MM.1S (cell line): ENCODE measurements around the gene IGF1R.

ENCODE experiments used
- DNase-seq: peaks from one replicate; pipeline ENCODE4 v3.0.0-alpha.2; 2015
- H2AFZ ChIP-seq: fragments of 300-600 bp; sonication (generic); 2 replicates; pipeline ENCODE4 v1.6.0; 2016; ENCODE audit warnings: antibody characterized with exemption, low read length
- H3F3A ChIP-seq: fragments of 300-600 bp; sonication (generic); 2 replicates; pipeline ENCODE4 v1.6.1; 2016; ENCODE audit warnings: mild to moderate bottlenecking, antibody characterized with exemption, low read length, moderate library complexity, mixed read lengths; ENCODE audit not compliant: insufficient read depth
- H3K27ac ChIP-seq: fragments of 300-600 bp; sonication (generic); 2 replicates; pipeline ENCODE4 v1.5.1; 2016; ENCODE audit warnings: mild to moderate bottlenecking, low read length
- H3K27me3 ChIP-seq: fragments of 300-600 bp; sonication (generic); replicated peaks from 2 replicates; pipeline ENCODE4 v1.6.0; 2016; ENCODE audit warnings: low read length; ENCODE audit not compliant: insufficient read depth
- H3K36me3 ChIP-seq: fragments of 300-600 bp; sonication (generic); replicated peaks from 2 replicates; pipeline ENCODE4 v1.6.1; 2016; ENCODE audit warnings: mild to moderate bottlenecking, low read length, mixed read lengths; ENCODE audit not compliant: insufficient read depth
- H3K4me1 ChIP-seq: fragments of 300-600 bp; sonication (generic); 2 replicates; pipeline ENCODE4 v1.6.1; 2016; ENCODE audit warnings: low read length, mixed read lengths
- H3K4me2 ChIP-seq: fragments of 300-600 bp; sonication (generic); 2 replicates; pipeline ENCODE4 v1.6.0; 2016; ENCODE audit warnings: low read depth, low read length
- H3K4me3 ChIP-seq: fragments of 300-600 bp; sonication (generic); 2 replicates; pipeline ENCODE4 v1.5.1; 2016; ENCODE audit warnings: low read length, mixed read lengths
- H3K79me2 ChIP-seq: fragments of 300-600 bp; sonication (generic); 2 replicates; pipeline ENCODE4 v1.6.1; 2016; ENCODE audit warnings: mixed run types, low read length, mixed read lengths
- H3K9ac ChIP-seq: fragments of 300-600 bp; sonication (generic); 2 replicates; pipeline ENCODE4 v1.6.1; 2016; ENCODE audit warnings: low read length, mixed read lengths
- H3K9me2 ChIP-seq: fragments of 300-600 bp; sonication (generic); replicated peaks from 2 replicates; pipeline ENCODE4 v1.6.1; 2016; ENCODE audit warnings: mild to moderate bottlenecking, low read length, mixed read lengths; ENCODE audit not compliant: insufficient read depth
- H3K9me3 ChIP-seq: fragments of 300-600 bp; sonication (generic); replicated peaks from 2 replicates; pipeline ENCODE4 v1.6.1; 2016; ENCODE audit warnings: mild to moderate bottlenecking, low read length, mixed read lengths; ENCODE audit not compliant: insufficient read depth
- H4K20me1 ChIP-seq: fragments of 300-600 bp; sonication (generic); 2 replicates; pipeline ENCODE4 v1.6.1; 2016; ENCODE audit warnings: mild to moderate bottlenecking, low read length, moderate library complexity, mixed read lengths; ENCODE audit not compliant: insufficient read depth
- CTCF ChIP-seq: fragments of 300-600 bp; sonication (generic); IDR thresholded peaks from 2 replicates; pipeline ENCODE4 v1.5.1; 2016; ENCODE audit warnings: antibody characterized with exemption, low read length, mixed read lengths
- EZH2 ChIP-seq: fragments of 300-600 bp; sonication (generic); optimal IDR thresholded peaks from 2 replicates; pipeline ENCODE3; 2017; ENCODE audit warnings: low read depth, mild to moderate bottlenecking, antibody characterized with exemption, low read length, mixed read lengths
- EZH2phosphoT487 ChIP-seq: fragments of 300-600 bp; sonication (generic); IDR thresholded peaks from 2 replicates; pipeline ENCODE4 v1.6.1; 2018; ENCODE audit warnings: antibody characterized with exemption, low read length

The IGF1R gene

GRCh38 chr15:98785807-98786621, 137.7 kb downstream of the IGF1R start:
- H3K27me3 ChIP-seq = no peaks in the 10 kb centered on the region
- H4K20me1 ChIP-seq = no peaks in the 10 kb centered on the region
- no peaks in the 10 kb centered on the region for H3F3A ChIP-seq
- peaks cover 65% of the 10 kb centered on the region for H3K79me2 ChIP-seq
- DNase-seq = no peak
- no peak overlapping the region for H2AFZ ChIP-seq
- H3K9me3 ChIP-seq = no peaks in the 10 kb centered on the region
- H3K27ac ChIP-seq = no peak overlapping the region
- H3K4me1 ChIP-seq = no peaks in the 10 kb centered on the region
- H3K4me2 ChIP-seq = no peak overlapping the region
- TF ChIP-seq EZH2 (no peak), CTCF (no peak), EZH2phosphoT487 (no peak)
- H3K36me3 ChIP-seq = no peaks in the 10 kb centered on the region
- no peaks in the 10 kb centered on the region for H3K9me2 ChIP-seq
- H3K4me3 ChIP-seq = no peak overlapping the region
- H3K9ac ChIP-seq = no peak overlapping the region

GRCh38 chr15:98786717-98787116, 138.4 kb downstream of the IGF1R start:
- Histone ChIP-seq H3K4me2 (no peak overlapping the region), H3K9me3 (no peaks in the 10 kb centered on the region), H3K79me2 (peaks cover 65% of the 10 kb centered on the region), H3K27ac (no peak overlapping the region), H3K36me3 (no peaks in the 10 kb centered on the region), H3K9ac (no peak overlapping the region), H3K9me2 (no peaks in the 10 kb centered on the region), H3K4me3 (no peak overlapping the region), H3F3A (no peaks in the 10 kb centered on the region), H3K4me1 (no peaks in the 10 kb centered on the region), H4K20me1 (no peaks in the 10 kb centered on the region), H3K27me3 (no peaks in the 10 kb centered on the region), H2AFZ (no peak overlapping the region)
- DNase-seq = no peak
- TF ChIP-seq EZH2phosphoT487 (no peak), EZH2 (no peak), CTCF (no peak)

GRCh38 chr15:98787194-98787593, 138.9 kb downstream of the IGF1R start:
- no peaks in the 10 kb centered on the region for H4K20me1 ChIP-seq
- H3K27me3 ChIP-seq = no peaks in the 10 kb centered on the region
- H3K4me3 ChIP-seq = no peak overlapping the region
- TF ChIP-seq CTCF = no peak
- no peak for TF ChIP-seq EZH2phosphoT487
- no peak overlapping the region for H2AFZ ChIP-seq
- no peaks in the 10 kb centered on the region for H3K36me3 ChIP-seq
- H3K27ac ChIP-seq = no peak overlapping the region
- H3K4me2 ChIP-seq = no peak overlapping the region
- no peaks in the 10 kb centered on the region for H3K9me3 ChIP-seq
- no peak overlapping the region for H3K9ac ChIP-seq
- H3K9me2 ChIP-seq = no peaks in the 10 kb centered on the region
- H3K79me2 ChIP-seq = peaks cover 65% of the 10 kb centered on the region
- H3F3A ChIP-seq = no peaks in the 10 kb centered on the region
- DNase-seq = no peak
- H3K4me1 ChIP-seq = no peaks in the 10 kb centered on the region
